Duodenal mucosa (tissue), 2 donors: ENCODE data around the gene CTNNA1.
"Not testable (repeated sequence)": the region's sequence is repeated elsewhere in the genome, so short reads cannot be mapped to it uniquely, and the experiment has no call there.

Experiments used
- H3K27ac ChIP-seq: one replicate; pipeline ENCODE4 v1.7.0; 2013; ENCODE audit warnings: low read depth, low read length
- H3K27me3 ChIP-seq, 2 donors: one replicate each; pipeline ENCODE4 v1.7.0; 2013; ENCODE audit warnings: low read length in 2 of 2, control low read depth in 1 of 2; ENCODE audit not compliant: insufficient read depth in 2 of 2, control insufficient read depth in 1 of 2
- H3K36me3 ChIP-seq, 2 donors: one replicate each; pipeline ENCODE4 v1.7.0; 2013; ENCODE audit warnings: low read length in 2 of 2, control low read depth in 1 of 2; ENCODE audit not compliant: insufficient read depth in 2 of 2, control insufficient read depth in 1 of 2
- H3K4me1 ChIP-seq, 2 donors: one replicate each; pipeline ENCODE4 v1.7.0; 2013; ENCODE audit warnings: low read length in 2 of 2, control low read depth in 1 of 2; ENCODE audit not compliant: insufficient read depth in 2 of 2, control insufficient read depth in 1 of 2
- H3K4me3 ChIP-seq, 2 donors: one replicate each; pipeline ENCODE4 v1.7.0; 2013; ENCODE audit warnings: low read length in 2 of 2, low read depth in 1 of 2
- H3K9ac ChIP-seq, 2 donors: one replicate each; pipeline ENCODE4 v1.7.0; 2013; ENCODE audit warnings: low read length in 2 of 2, low read depth in 1 of 2
- H3K9me3 ChIP-seq, 2 donors: one replicate each; pipeline ENCODE4 v1.7.0; 2013; ENCODE audit warnings: low read length in 2 of 2, control low read depth in 1 of 2; ENCODE audit not compliant: control insufficient read depth in 1 of 2

The CTNNA1 gene

GRCh38 chr5:138712791-138713190 is 40.4 kb upstream of the CTNNA1 start:
- no peaks in the 10 kb centered on the region for H3K9me3 ChIP-seq
- H3K27ac ChIP-seq = no peak overlapping the region
- H3K4me3 ChIP-seq = no peak overlapping the region
- no peaks in the 10 kb centered on the region for H3K4me1 ChIP-seq
- no peaks in the 10 kb centered on the region for H3K36me3 ChIP-seq
- no peaks in the 10 kb centered on the region for H3K27me3 ChIP-seq
- H3K9ac ChIP-seq = no peak overlapping the region

- H3K9me3 ChIP-seq = no peaks in the 10 kb centered on the region
- H3K27ac ChIP-seq = no peak overlapping the region
These were observed 40.0 kb upstream of the CTNNA1 start for GRCh38 chr5:138713247-138713646.

GRCh38 chr5:138714694-138715093 is 38.5 kb upstream of the CTNNA1 start:
- Histone ChIP-seq H3K9me3 (no peaks in the 10 kb centered on the region), H3K27me3 (no peaks in the 10 kb centered on the region), H3K27ac (no peak overlapping the region), H3K4me3 (no peak overlapping the region), H3K9ac (no peak overlapping the region), H3K4me1 (no peaks in the 10 kb centered on the region), H3K36me3 (no peaks in the 10 kb centered on the region)

More at GRCh38 chr5:138713247-138713646, 40.0 kb upstream of the CTNNA1 start:
- Histone ChIP-seq H3K9ac (no peak overlapping the region), H3K4me1 (no peaks in the 10 kb centered on the region), H3K27me3 (no peaks in the 10 kb centered on the region), H3K4me3 (no peak overlapping the region), H3K36me3 (no peaks in the 10 kb centered on the region)

GRCh38 chr5:138715931-138716432 is 37.2 kb upstream of the CTNNA1 start:
- not testable (repeated sequence) for H3K9ac ChIP-seq, H3K36me3 ChIP-seq, H3K4me1 ChIP-seq, H3K27ac ChIP-seq, H3K27me3 ChIP-seq, H3K4me3 ChIP-seq, H3K9me3 ChIP-seq

GRCh38 chr5:138716456-138716924 is 36.7 kb upstream of the CTNNA1 start:
- Histone ChIP-seq H3K36me3 (no peaks in the 10 kb centered on the region), H3K4me3 (no peak overlapping the region), H3K9me3 (no peaks in the 10 kb centered on the region), H3K4me1 (no peaks in the 10 kb centered on the region), H3K27ac (no peak overlapping the region), H3K27me3 (no peaks in the 10 kb centered on the region), H3K9ac (no peak overlapping the region)

- H3K36me3 ChIP-seq = no peaks in the 10 kb centered on the region
- no peak overlapping the region for H3K4me3 ChIP-seq
- H3K27ac ChIP-seq = no peak overlapping the region
These were observed 35.8 kb upstream of the CTNNA1 start for GRCh38 chr5:138717399-138717798.

GRCh38 chr5:138719811-138720210 is 33.4 kb upstream of the CTNNA1 start:
- Histone ChIP-seq H3K27me3 (no peaks in the 10 kb centered on the region), H3K36me3 (no peaks in the 10 kb centered on the region), H3K9me3 (no peaks in the 10 kb centered on the region), H3K4me3 (no peak overlapping the region), H3K9ac (no peak overlapping the region), H3K27ac (no peak overlapping the region), H3K4me1 (peaks cover 0 to under 1% of the 10 kb centered on the region in 2 donors)

More at GRCh38 chr5:138717399-138717798, 35.8 kb upstream of the CTNNA1 start:
- Histone ChIP-seq H3K27me3 (no peaks in the 10 kb centered on the region), H3K9ac (no peak overlapping the region), H3K4me1 (no peaks in the 10 kb centered on the region), H3K9me3 (no peaks in the 10 kb centered on the region)

- Histone ChIP-seq H3K9me3 (no peaks in the 10 kb centered on the region), H3K4me1 (peaks cover 6 to 11% of the 10 kb centered on the region in 2 donors), H3K27ac (no peak overlapping the region), H3K36me3 (no peaks in the 10 kb centered on the region), H3K9ac (no peak overlapping the region), H3K27me3 (no peaks in the 10 kb centered on the region), H3K4me3 (no peak overlapping the region)
These were observed 32.4 kb upstream of the CTNNA1 start for GRCh38 chr5:138720840-138721239.

GRCh38 chr5:138721979-138722378 is 31.2 kb upstream of the CTNNA1 start:
- Histone ChIP-seq H3K27me3 (no peaks in the 10 kb centered on the region), H3K9ac (no peak overlapping the region), H3K27ac (no peak overlapping the region), H3K9me3 (no peaks in the 10 kb centered on the region), H3K4me3 (no peak overlapping the region), H3K36me3 (no peaks in the 10 kb centered on the region), H3K4me1 (peaks cover 11 to 12% of the 10 kb centered on the region in 2 donors)

- Histone ChIP-seq H3K9me3 (no peaks in the 10 kb centered on the region), H3K27ac (no peak overlapping the region), H3K36me3 (no peaks in the 10 kb centered on the region), H3K4me3 (no peak overlapping the region), H3K27me3 (no peaks in the 10 kb centered on the region), H3K4me1 (peaks cover 11 to 12% of the 10 kb centered on the region in 2 donors), H3K9ac (no peak overlapping the region)
These were observed 30.6 kb upstream of the CTNNA1 start for GRCh38 chr5:138722544-138723177.
